ENCODE results near the gene GAB3.
"Not testable (repeated sequence)": the region's sequence is repeated elsewhere in the genome, so short reads cannot be mapped to it uniquely, and the experiment has no call there.

The GAB3 gene

DNA sequence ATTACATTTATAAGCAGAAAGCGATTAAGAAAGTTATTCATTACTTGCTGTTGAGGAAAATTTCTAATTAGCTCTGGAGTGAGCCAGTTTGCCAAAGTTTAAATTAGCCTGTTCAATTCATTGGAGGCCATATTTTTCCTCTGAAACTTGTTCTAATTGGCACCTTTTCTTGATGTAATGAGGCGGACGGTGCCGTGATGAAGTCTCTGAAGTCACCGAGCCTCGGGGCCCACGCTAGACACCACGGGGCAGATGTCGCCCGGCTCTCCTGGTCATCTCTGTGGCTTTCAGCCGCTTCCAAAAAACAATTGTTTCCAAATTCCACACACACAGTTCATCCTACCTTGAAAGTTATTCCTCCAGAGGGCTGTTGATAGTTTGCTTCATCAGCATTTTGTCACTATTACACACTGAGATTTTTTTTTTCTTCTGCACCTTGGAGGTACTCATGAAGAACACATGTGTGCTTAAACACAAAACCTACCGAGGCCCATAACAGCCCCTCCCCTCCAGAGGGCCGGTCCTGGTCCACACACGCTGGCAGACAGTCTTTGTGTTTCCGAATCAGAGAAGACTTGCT, 93.6 kb downstream of the GAB3 start:
- DNase-seq (ENCODE audit: low spot score) = no peak

DNA sequence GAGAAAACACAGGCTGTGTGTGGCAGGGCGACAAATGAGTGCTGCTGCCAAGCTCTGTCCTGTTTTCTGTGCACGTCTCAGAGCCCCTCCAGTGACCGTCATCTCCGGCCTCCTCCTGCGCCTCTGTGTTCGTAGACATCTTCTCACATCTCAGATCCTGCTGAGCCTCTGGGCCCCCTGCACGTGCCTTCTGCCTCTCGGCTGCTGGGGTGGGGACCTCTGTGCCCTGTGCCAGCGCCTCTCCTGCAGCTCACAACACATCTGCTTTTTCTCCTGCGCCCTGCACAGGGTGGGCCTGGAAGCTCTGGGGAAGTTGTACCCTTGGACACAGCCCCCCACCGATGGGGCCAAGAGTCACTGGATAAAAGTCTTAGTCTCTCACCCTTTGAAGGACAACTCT, 95.1 kb downstream of the GAB3 start:
- no peak for DNase-seq (ENCODE audit: low spot score)

GRCh38 chrX:154655346-154655745, 95.5 kb downstream of the GAB3 start:
- no peak for DNase-seq (ENCODE audit: low spot score)

DNA sequence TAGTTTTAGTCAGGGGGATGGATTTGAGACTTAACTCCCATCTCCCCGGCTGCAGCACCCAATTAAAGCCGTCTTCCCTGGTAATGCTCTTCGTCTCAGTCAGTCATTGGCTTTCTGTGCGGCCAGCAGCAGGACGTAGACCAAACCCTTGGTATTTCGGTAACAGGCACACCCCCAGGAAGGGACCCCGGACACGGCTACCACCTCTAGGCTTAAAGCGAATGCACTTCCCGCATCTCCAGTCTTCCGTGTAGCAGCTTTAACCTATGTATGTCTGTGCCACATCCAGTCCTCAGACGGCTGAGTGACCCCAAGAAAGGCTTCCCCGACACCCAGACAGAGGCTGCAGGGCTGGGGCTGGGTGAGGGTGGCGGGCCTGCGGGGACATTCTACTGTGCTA, 96.0 kb downstream of the GAB3 start:
- no peak for DNase-seq (ENCODE audit: low spot score)

DNA sequence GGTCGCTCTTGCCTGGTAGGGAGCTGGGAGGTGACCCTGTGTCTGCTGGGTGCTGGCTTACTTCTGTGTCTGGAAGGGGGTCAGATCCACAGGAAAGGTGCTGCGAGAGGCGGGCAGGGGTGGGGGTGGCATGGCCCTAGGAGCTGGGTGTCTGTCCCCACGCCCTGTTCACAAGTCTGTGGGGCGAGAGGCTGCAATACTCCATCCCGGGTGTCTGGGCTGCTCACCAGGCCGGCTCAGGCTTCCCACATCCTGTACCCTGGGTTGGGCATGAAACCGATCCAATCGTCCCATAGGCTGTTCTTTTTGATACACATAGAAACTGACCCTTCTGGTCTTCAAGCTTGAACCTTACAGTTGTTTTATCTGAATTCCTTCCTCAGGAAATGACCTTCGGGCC, 96.5 kb downstream of the GAB3 start:
- DNase-seq (ENCODE audit: low spot score) = no peak

GRCh38 chrX:154653413-154653812, 97.5 kb downstream of the GAB3 start, which contains the start of gene CTAG2:
Gene CTAG2, minus strand, starts transcription at chrX:154653579. Its CDS starts 64 bp downstream, at chrX:154653515.
- not testable (repeated sequence) for DNase-seq (ENCODE audit: low spot score)

DNA sequence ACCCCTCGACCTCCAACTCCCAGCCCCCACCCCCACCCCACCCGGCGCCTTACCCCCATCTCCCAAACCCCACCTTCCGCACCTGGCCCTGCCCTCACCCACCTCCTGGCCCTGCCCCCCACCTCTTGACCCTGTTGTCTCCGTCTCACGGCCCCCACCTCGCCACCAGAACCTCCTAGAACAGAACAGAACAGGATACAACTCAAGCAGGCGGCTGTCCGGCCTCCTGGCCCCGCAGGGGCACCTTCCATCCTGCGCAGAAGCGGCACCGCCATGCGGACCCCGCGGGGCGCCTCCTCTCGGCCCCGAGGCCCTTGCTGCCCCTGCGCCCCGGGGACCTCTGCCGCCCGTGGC, 97.9 kb downstream of the GAB3 start:
- DNase-seq (ENCODE audit: low spot score) = no peak

DNA sequence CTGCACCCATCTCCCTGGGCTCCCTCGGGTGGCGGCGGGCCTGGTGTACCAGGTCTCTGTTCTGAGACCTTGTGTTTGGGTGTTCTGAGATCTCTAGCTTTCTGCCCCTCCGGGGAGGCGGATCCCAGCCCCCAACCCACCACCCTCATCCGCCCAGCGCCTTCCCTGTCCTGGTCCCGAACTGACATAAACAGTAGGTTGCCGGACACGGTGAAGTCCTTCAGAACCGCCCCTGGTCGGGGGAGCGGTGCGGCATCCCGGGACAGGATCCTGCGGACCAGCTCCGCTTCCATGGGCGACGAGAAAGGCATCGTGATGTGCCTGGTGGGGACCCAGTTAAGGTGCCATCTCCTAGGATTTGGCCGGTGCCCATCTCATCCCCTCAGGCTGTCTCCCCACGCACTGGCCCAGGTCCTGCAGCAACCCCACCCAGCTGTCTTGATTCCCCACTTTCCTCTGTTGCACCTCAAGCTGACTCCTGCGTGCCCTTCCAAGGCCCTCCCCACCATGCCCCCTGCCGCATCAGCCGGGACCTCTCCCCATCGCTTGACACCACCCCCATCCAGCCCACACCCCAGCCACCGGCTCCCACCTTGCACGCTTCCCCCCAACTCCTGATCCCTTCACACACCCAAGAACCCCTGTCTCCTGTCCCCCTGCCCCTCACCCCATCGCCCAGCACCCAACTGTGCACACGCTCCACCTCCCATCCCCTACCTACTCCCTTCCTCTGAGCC, 98.4 kb downstream of the GAB3 start:
- no peak for DNase-seq (ENCODE audit: low spot score)

- no peak for DNase-seq (ENCODE audit: low spot score)
These were observed 100.7 kb downstream of the GAB3 start for GRCh38 chrX:154650221-154650510.

DNA sequence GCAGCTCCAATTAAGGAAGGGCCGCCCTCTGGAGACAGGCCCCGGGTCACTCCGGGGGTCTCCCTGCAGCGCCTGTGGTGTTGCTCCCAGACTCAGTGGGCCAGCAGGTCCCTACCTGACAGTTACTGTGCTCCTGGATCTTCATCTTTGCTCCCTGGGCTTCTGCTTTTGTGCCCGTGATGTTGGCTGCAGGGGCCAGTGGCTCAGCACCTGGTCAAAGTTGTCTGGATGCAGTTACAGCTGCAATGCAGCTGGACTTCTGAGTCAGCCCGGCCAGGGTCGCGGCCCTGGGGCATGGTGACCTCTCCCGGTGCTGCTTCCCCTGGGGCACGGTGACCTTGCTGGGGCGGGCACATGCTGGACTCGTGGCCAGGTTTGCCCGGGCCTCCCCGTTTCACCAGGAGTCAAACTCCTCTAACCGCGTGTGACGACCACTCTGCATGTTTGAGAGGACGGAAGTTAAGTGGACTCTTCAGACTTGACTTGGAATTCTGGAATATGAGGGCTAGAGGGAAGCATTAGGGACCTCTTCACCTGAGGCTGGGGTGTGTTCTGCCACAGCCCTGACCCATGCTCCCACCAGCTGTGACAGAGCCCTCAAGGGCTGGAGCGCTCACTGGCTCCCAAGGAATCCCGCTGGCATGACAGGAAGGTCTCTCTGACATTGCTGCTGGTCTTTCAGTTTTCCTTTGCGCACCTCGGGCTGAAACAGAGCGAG, 101.2 kb downstream of the GAB3 start:
- DNase-seq (ENCODE audit: low spot score) = no peak

- no peak for DNase-seq (ENCODE audit: low spot score)
These were observed 101.9 kb downstream of the GAB3 start for GRCh38 chrX:154648931-154649330.

- DNase-seq (ENCODE audit: low spot score) = not testable (repeated sequence)
These were observed 105.0 kb downstream of the GAB3 start for GRCh38 chrX:154645745-154646378.

GRCh38 chrX:154643708-154644107, 107.2 kb downstream of the GAB3 start:
- DNase-seq (ENCODE audit: low spot score) = not testable (repeated sequence)

- DNase-seq (ENCODE audit: low spot score) = not testable (repeated sequence)
These were observed 109.1 kb downstream of the GAB3 start for GRCh38 chrX:154641740-154642139.

DNA sequence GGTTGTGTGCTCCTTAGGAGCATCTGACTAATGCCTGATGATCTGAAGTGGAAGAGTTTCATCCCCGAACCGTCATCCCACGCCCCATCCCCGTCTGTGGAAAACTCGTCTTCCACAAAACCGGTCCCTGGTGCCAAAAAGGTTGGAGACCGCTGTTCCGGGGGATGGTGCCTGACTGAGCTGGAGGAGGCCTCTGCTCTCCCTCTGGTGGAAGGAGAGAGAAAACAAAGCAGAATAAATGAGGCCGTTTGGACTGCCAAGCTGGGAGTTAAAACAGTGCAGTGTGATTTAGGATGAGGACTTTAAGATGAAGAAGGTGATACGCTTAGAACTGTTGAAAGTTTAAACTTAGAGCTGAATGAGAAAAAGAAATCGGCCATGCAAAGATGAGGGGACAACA, 117.2 kb downstream of the GAB3 start:
- DNase-seq (ENCODE audit: low spot score) = not testable (repeated sequence)

GRCh38 chrX:154630949-154631348, 119.9 kb downstream of the GAB3 start:
- DNase-seq (ENCODE audit: low spot score) = not testable (repeated sequence)

GRCh38 chrX:154628960-154629359, 121.9 kb downstream of the GAB3 start:
- not testable (repeated sequence) for DNase-seq (ENCODE audit: low spot score)

Data from Ammon's horn (tissue), 1 donor.